Measurements from ENCODE around the gene INTS14. TPM values are rescaled to one million over a fixed set of nuclear protein-coding genes. Genes with fewer than 3 reads are reported as not detected.

INTS14 gene
- total RNA-seq, 2 donors from 2014 or later: 36.8 to 39.7 TPM

GRCh38 chr15:65576664-65577063, 34.3 kb downstream of the INTS14 start:
- Histone ChIP-seq H3K9me3 (no peaks in the 10 kb centered on the region), H3K27ac (no peak overlapping the region), H3K4me3 (no peak overlapping the region), H3K27me3 (replicated peaks; ENCODE audit: insufficient read depth) (no peaks in the 10 kb centered on the region), H3K36me3 (peaks cover 29% of the 10 kb centered on the region), H3K4me1 (ENCODE audit: control insufficient read depth in 1 of 2, low read depth in 2 of 2) (no peaks in the 10 kb centered on the region)
- ATAC-seq (ENCODE audit: insufficient number of reproducible peaks, low FRiP score, low read depth): no peak
- no peak for TF ChIP-seq CTCF (IDR thresholded peaks at IDR 0.05)
- no peak for DNase-seq (ENCODE audit: low spot score)

DNA sequence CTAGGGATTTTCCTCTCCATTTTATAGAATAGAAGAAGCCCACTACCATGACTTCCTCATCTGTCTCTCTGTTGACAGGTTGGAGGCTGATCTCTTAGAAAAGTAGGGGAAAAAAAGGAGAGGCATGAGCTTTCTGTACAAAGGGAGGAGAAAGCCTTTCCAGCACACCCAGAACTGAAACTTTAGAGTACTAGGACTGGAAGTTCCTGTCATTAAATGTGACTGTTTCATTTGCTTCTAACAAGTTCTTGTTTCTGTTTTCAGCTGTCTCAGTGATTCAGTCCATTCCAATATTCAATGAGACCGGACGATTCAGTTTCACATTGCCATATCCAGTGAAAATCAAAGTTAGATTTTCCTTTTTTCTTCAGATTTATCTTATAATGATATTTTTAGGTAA, 39.0 kb downstream of the INTS14 start:
- Histone ChIP-seq H3K36me3 (peaks cover 13% of the 10 kb centered on the region), H3K27ac (no peak overlapping the region), H3K4me1 (ENCODE audit: control insufficient read depth in 1 of 2, low read depth in 2 of 2) (no peaks in the 10 kb centered on the region), H3K4me3 (no peak overlapping the region), H3K27me3 (replicated peaks; ENCODE audit: insufficient read depth) (no peaks in the 10 kb centered on the region), H3K9me3 (no peaks in the 10 kb centered on the region)
- DNase-seq (ENCODE audit: low spot score) (no peak), ATAC-seq (ENCODE audit: insufficient number of reproducible peaks, low FRiP score, low read depth) (no peak)
- no peak for TF ChIP-seq CTCF (IDR thresholded peaks at IDR 0.05)

DNA sequence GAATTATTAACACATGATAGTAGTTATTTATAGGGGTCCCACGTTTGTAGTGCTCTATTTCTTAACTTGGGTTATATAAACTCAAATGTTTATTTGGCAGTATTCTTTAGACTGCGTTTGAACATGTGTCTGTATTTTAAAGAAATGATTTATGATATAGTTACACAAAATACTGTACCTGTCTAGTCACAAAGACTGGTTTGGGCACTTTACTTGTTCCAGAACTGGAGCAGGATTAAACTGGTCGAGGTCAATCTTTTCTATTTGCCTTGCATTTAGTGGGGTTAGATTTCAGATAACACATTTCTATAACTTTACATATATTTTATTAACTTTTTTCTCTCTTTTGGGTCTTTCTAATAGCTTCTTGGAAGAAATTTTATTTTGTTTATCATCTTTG, 41.2 kb downstream of the INTS14 start:
- DNase-seq (ENCODE audit: low spot score) (no peak), ATAC-seq (ENCODE audit: insufficient number of reproducible peaks, low FRiP score, low read depth) (no peak)
- no peak for TF ChIP-seq CTCF (IDR thresholded peaks at IDR 0.05)
- Histone ChIP-seq H3K36me3 (peaks cover 19% of the 10 kb centered on the region), H3K27me3 (replicated peaks; ENCODE audit: insufficient read depth) (no peaks in the 10 kb centered on the region), H3K27ac (no peak overlapping the region), H3K4me3 (no peak overlapping the region), H3K4me1 (ENCODE audit: control insufficient read depth in 1 of 2, low read depth in 2 of 2) (no peaks in the 10 kb centered on the region), H3K9me3 (no peaks in the 10 kb centered on the region)

DNA sequence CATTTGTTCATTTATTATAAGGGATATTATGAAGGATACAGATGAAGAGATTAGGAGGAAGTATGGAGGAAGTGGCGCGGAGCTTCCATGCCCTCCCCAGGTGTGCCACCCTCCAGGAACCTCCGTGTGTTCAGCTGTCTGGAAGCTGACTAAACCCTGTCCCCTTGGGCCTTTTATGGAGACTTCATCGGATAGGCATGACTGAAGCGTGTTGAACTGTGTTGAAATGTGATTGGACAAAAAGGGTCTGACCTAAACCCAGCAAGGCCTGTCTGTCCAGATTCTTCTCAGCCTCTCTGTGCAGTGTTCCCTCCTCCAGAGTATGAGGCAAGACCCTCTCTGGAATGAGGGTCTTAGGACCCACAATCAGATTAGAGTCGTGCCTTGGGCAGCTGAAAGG, 49.0 kb downstream of the INTS14 start:
- ATAC-seq (ENCODE audit: insufficient number of reproducible peaks, low FRiP score, low read depth) (no peak), DNase-seq (ENCODE audit: low spot score) (no peak)
- Histone ChIP-seq H3K4me3 (no peak overlapping the region), H3K4me1 (ENCODE audit: control insufficient read depth in 1 of 2, low read depth in 2 of 2) (no peaks in the 10 kb centered on the region), H3K36me3 (peaks cover 23% of the 10 kb centered on the region), H3K27me3 (replicated peaks; ENCODE audit: insufficient read depth) (no peaks in the 10 kb centered on the region), H3K27ac (no peak overlapping the region), H3K9me3 (no peaks in the 10 kb centered on the region)
- no peak for TF ChIP-seq CTCF (IDR thresholded peaks at IDR 0.05)

DNA sequence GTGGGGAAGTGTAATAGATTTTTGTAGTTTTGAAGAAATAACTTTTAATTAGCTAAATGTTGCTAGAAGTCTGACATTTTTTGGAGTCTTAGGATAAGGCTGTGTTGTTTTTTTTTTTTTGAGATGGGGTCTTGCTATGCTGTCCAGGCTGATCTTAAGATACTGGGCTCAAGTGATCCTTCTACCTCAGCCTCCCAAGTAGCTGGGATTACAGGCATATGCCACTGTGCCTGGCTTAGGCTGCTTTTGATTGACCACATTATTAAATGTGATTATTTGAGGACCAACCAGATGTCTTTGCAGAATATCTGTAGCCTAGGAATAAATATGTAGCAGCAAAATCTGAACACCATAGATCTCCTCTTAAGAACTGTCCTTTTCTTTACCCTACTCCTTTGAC, 51.0 kb downstream of the INTS14 start:
- no peaks in the 10 kb centered on the region for H3K4me1 ChIP-seq (ENCODE audit: control insufficient read depth in 1 of 2, low read depth in 2 of 2)
- H3K27ac ChIP-seq: no peak overlapping the region
- peaks cover 31% of the 10 kb centered on the region for H3K36me3 ChIP-seq
- ATAC-seq (ENCODE audit: insufficient number of reproducible peaks, low FRiP score, low read depth): no peak
- no peak for TF ChIP-seq CTCF (IDR thresholded peaks at IDR 0.05)
- H3K4me3 ChIP-seq: no peak overlapping the region
- DNase-seq (ENCODE audit: low spot score): no peak
- no peaks in the 10 kb centered on the region for H3K27me3 ChIP-seq (replicated peaks; ENCODE audit: insufficient read depth)
- H3K9me3 ChIP-seq: no peaks in the 10 kb centered on the region

All from thoracic aorta (tissue), 2 donors.